GM23248 (cell line): ENCODE data around the gene TSSC4. TPM values are rescaled to one million over a fixed set of nuclear protein-coding genes. Genes with fewer than 3 reads are reported as not detected.

Experiments
- DNase-seq: peaks from one replicate; pipeline ENCODE4 v3.0.0-alpha.2; 2015
- H2AFZ ChIP-seq: fragments of 200-600 bp; sonication (generic); 2 replicates; pipeline ENCODE4 v1.6.1; 2016; ENCODE audit warnings: antibody characterized with exemption
- H3F3A ChIP-seq: fragments of 200-600 bp; sonication (generic); 2 replicates; pipeline ENCODE4 v1.6.1; 2016; ENCODE audit warnings: mild to moderate bottlenecking, antibody characterized with exemption, mixed run types; ENCODE audit not compliant: insufficient read depth
- H3K27ac ChIP-seq: fragments of 200-600 bp; sonication (generic); 2 replicates; pipeline ENCODE4 v1.5.1; 2016; ENCODE audit warnings: mild to moderate bottlenecking
- H3K27me3 ChIP-seq: fragments of 200-600 bp; sonication (generic); replicated peaks from 2 replicates; pipeline ENCODE4 v1.6.1; 2016; ENCODE audit warnings: mild to moderate bottlenecking; ENCODE audit not compliant: insufficient read depth
- H3K36me3 ChIP-seq: fragments of 200-600 bp; sonication (generic); 2 replicates; pipeline ENCODE4 v1.6.1; 2016; ENCODE audit warnings: low read depth, mild to moderate bottlenecking
- H3K4me1 ChIP-seq: fragments of 200-600 bp; sonication (generic); 2 replicates; pipeline ENCODE4 v1.6.1; 2016; ENCODE audit warnings: mild to moderate bottlenecking; ENCODE audit not compliant: insufficient read depth
- H3K4me2 ChIP-seq: fragments of 200-600 bp; sonication (generic); one replicate; pipeline ENCODE4 v1.6.1; 2016; ENCODE audit warnings: mild to moderate bottlenecking; ENCODE audit not compliant: unreplicated experiment
- H3K4me3 ChIP-seq: fragments of 200-600 bp; sonication (generic); 2 replicates; pipeline ENCODE4 v1.5.1; 2016; ENCODE audit warnings: mild to moderate bottlenecking
- H3K79me2 ChIP-seq: fragments of 200-600 bp; sonication (generic); 2 replicates; pipeline ENCODE4 v1.6.1; 2016; ENCODE audit warnings: mild to moderate bottlenecking; ENCODE audit not compliant: insufficient read depth
- H3K9ac ChIP-seq: fragments of 200-600 bp; sonication (generic); 2 replicates; pipeline ENCODE4 v1.6.1; 2016; ENCODE audit warnings: mild to moderate bottlenecking
- H3K9me2 ChIP-seq: fragments of 200-600 bp; sonication (generic); 2 replicates; pipeline ENCODE4 v1.6.1; 2016; ENCODE audit warnings: mixed run types, mild to moderate bottlenecking, moderate library complexity; ENCODE audit not compliant: insufficient read depth
- H3K9me3 ChIP-seq: fragments of 200-600 bp; sonication (generic); one replicate; pipeline ENCODE4 v1.6.1; 2017; ENCODE audit warnings: low read depth
- H4K20me1 ChIP-seq: fragments of 200-600 bp; sonication (generic); 2 replicates; pipeline ENCODE4 v1.6.0; 2016; ENCODE audit not compliant: insufficient read depth
- EZH2 ChIP-seq: fragments of 200-600 bp; sonication (generic); IDR thresholded peaks from 2 replicates; pipeline ENCODE4 v1.6.1; 2018; ENCODE audit warnings: antibody characterized with exemption, mild to moderate bottlenecking; ENCODE audit not compliant: insufficient read depth, poor library complexity, severe bottlenecking
- EZH2phosphoT487 ChIP-seq: fragments of 200-600 bp; sonication (generic); IDR thresholded peaks from 2 replicates; pipeline ENCODE4 v1.6.1; 2018; ENCODE audit warnings: antibody characterized with exemption, moderate library complexity, mild to moderate bottlenecking, low read depth; ENCODE audit not compliant: insufficient read depth
- WGBS, 2 experiments: methylation state at CpG; one replicate each; pipeline ENCODE4 v1.1.6; 2015 to 2017; ENCODE audit warnings: low lambda C conversion rate in 2 of 2, low coverage in 1 of 2; ENCODE audit errors: missing lambda C conversion rate in 2 of 2; 5-methylcytosine and 5-hydroxymethylcytosine counted together
- in situ Hi-C: fragments of 300-500 bp; cut with MboI; formaldehyde crosslinking; loops from 2 replicates; pipeline ENCODE4 v1.15.0; 2020
- polyA plus RNA-seq: library from polyadenylated mRNA; unstranded; fragments of >200 nt; fragmentation: Nextera tagmentation; extraction: Ambion mirVana; gene quantifications from 2 replicates; pipeline ENCODE4 v1.2.1, GENCODE V29; 2016
- total RNA-seq: library from RNA; depleted of rRNA; stranded (reverse); fragments of >200 nt; shearing (Covaris generic); gene quantifications from 2 replicates; pipeline ENCODE4 v1.2.3, GENCODE V29; 2014

Gene TSSC4
- total and polyA plus RNA-seq, 2 experiments from 2014 or later: 44.4 to 61.8 TPM

DNA sequence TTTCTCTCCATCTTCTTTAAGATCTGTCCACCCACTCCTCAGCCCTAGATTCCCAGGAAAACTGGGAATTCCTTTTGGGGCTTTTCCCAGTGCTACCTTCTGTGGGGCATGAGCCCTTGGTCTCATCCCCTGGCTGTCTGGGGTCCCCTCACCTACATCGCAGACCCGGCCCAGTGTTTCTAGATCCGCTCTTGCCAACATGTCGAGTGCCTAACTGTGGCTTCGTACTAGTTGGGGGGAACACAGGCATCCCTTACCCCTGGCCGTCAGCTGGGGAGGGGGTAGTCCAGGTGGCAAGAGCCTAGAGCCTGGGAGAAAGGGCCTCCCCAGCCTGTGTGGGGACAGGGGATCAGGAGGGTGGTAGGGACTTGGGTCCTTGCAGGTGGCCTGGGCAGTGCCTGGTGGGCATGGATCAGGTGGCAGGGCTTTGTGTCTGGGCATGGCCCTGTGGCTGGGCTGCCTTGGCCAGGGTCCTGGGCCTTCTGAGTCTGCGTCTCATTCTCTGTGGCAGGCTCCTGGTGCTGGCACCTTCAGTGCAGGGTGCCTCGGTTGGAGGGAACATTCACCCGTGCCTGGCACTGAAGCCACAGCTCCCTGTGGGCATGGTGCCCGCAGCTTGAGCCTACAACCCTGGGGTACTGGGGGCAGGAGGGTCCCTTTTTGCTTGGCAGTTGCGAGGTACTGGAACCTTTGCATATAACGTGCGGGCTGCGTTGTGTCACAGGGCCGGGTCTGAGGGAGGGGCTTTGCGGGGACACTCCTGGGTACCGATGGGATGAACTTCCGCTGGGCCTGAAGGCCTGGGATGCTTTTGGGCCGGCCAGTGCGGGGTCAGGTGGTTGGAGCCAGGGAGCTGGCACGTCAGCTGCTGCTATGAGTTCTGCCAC, 48.4 kb downstream of the TSSC4 start:
- no peak overlapping the region for H2AFZ ChIP-seq
- in situ Hi-C loops: no loop called here
- H3K4me1 ChIP-seq: no peaks in the 10 kb centered on the region
- no peak overlapping the region for H3K9ac ChIP-seq
- H4K20me1 ChIP-seq: no peaks in the 10 kb centered on the region
- H3K27me3 ChIP-seq: peaks cover 49% of the 10 kb centered on the region
- TF ChIP-seq EZH2phosphoT487 (no peak), EZH2 (no peak)
- H3K9me3 ChIP-seq: no peaks in the 10 kb centered on the region
- no peak overlapping the region for H3K27ac ChIP-seq
- H3K4me2 ChIP-seq: no peak overlapping the region
- no peak for DNase-seq
- H3K4me3 ChIP-seq: no peak overlapping the region
- H3K9me2 ChIP-seq: no peaks in the 10 kb centered on the region
- no peaks in the 10 kb centered on the region for H3F3A ChIP-seq
- no peaks in the 10 kb centered on the region for H3K36me3 ChIP-seq
- no peaks in the 10 kb centered on the region for H3K79me2 ChIP-seq
- 38 to 45% methylated on average over 21 of the region's 21 CpGs for WGBS, 2 experiments

DNA sequence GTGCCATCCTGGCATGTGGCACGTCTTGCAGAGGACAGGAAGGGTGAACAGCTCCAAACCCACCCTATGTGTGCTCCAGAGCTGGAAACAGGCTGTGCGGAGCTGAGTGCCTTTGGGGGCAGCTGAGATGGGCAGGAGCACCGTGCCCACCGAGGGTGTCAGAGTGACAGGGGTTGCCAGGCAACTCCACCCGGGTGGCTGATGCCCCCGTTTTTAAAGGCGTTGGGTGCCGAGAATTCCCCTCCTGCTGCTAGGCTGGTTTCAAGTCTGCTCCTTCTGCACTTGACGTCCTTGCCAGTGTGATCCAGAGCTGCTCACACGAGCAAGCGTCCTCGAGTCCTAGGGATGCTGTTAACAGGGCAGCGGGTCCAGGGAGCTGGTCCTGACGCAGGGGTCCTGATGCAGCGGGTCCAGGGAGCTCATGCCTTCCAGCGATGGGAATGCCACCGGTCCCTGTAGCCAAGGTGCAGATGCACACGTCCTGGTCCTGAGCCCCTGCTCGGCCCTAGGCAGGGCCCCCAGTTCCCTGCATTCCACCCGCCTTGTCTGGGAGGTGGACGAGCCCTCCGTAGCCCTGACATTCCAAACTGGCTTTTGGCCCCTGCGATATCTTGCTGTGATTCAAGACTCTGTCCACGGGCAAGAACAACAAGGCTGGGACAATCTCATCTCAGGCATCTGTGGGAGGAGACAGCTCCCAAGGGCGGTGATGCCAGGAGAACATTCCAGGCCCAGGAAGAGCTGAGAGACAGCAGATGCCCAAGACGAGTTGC, 49.2 kb downstream of the TSSC4 start:
- peaks cover 52% of the 10 kb centered on the region for H3K27me3 ChIP-seq
- H3K79me2 ChIP-seq: no peaks in the 10 kb centered on the region
- H3K9ac ChIP-seq: no peak overlapping the region
- H3K9me2 ChIP-seq: no peaks in the 10 kb centered on the region
- H3K27ac ChIP-seq: no peak overlapping the region
- H3K36me3 ChIP-seq: no peaks in the 10 kb centered on the region
- no peak overlapping the region for H3K4me2 ChIP-seq
- H4K20me1 ChIP-seq: no peaks in the 10 kb centered on the region
- no peak for TF ChIP-seq EZH2phosphoT487
- no peak for TF ChIP-seq EZH2
- no peaks in the 10 kb centered on the region for H3F3A ChIP-seq
- 42 to 47% methylated on average over 23 to 26 of the region's 26 CpGs for WGBS, 2 experiments
- in situ Hi-C loops: no loop called here
- no peak overlapping the region for H3K4me3 ChIP-seq
- no peaks in the 10 kb centered on the region for H3K9me3 ChIP-seq
- no peak overlapping the region for H2AFZ ChIP-seq
- no peaks in the 10 kb centered on the region for H3K4me1 ChIP-seq
- DNase-seq: no peak

GRCh38 chr11:2450321-2451041, 49.9 kb downstream of the TSSC4 start:
- H4K20me1 ChIP-seq: no peaks in the 10 kb centered on the region
- no peaks in the 10 kb centered on the region for H3K4me1 ChIP-seq
- H3K4me3 ChIP-seq: no peak overlapping the region
- no peaks in the 10 kb centered on the region for H3K36me3 ChIP-seq
- H3K9me3 ChIP-seq: no peaks in the 10 kb centered on the region
- TF ChIP-seq EZH2 (no peak), EZH2phosphoT487 (no peak)
- H3K4me2 ChIP-seq: no peak overlapping the region
- no peak for DNase-seq
- H3K9me2 ChIP-seq: no peaks in the 10 kb centered on the region
- no peak overlapping the region for H3K9ac ChIP-seq
- no peaks in the 10 kb centered on the region for H3F3A ChIP-seq
- 55% methylated on average over 18 to 19 of the region's 19 CpGs for WGBS, 2 experiments
- H2AFZ ChIP-seq: no peak overlapping the region
- peaks cover 53% of the 10 kb centered on the region for H3K27me3 ChIP-seq
- H3K79me2 ChIP-seq: no peaks in the 10 kb centered on the region
- in situ Hi-C loops: no loop called here
- H3K27ac ChIP-seq: no peak overlapping the region

GRCh38 chr11:2451336-2451735, 50.8 kb downstream of the TSSC4 start:
- Histone ChIP-seq H4K20me1 (no peaks in the 10 kb centered on the region), H3K27ac (no peak overlapping the region), H3K79me2 (no peaks in the 10 kb centered on the region), H3K4me1 (no peaks in the 10 kb centered on the region), H2AFZ (no peak overlapping the region), H3K9ac (no peak overlapping the region), H3F3A (no peaks in the 10 kb centered on the region), H3K4me2 (no peak overlapping the region), H3K4me3 (no peak overlapping the region), H3K36me3 (no peaks in the 10 kb centered on the region), H3K27me3 (peaks cover 46% of the 10 kb centered on the region), H3K9me3 (no peaks in the 10 kb centered on the region), H3K9me2 (no peaks in the 10 kb centered on the region)
- TF ChIP-seq EZH2 (no peak), EZH2phosphoT487 (no peak)
- 68 to 73% methylated on average over 15 of the region's 15 CpGs for WGBS, 2 experiments
- no peak for DNase-seq
- in situ Hi-C loops: no loop called here
